SKM-1 (cell line): ENCODE measurements around the gene RFTN2.
"Not testable (repeated sequence)": the region's sequence is repeated elsewhere in the genome, so short reads cannot be mapped to it uniquely, and the experiment has no call there.

Experiments used
- DNase-seq: peaks from one replicate; lab custom pipeline; 2025; ENCODE audit not compliant: unreplicated experiment; lab: John Stamatoyannopoulos, UW

RFTN2 gene

GRCh38 chr2:197551260-197551659 is 124.1 kb downstream of the RFTN2 start:
- DNase-seq = not testable (repeated sequence)

- DNase-seq = no peak
Measured at GRCh38 chr2:197548582-197548981, 126.8 kb downstream of the RFTN2 start.

- no peak for DNase-seq
Measured at GRCh38 chr2:197547163-197547900, 128.1 kb downstream of the RFTN2 start.

- DNase-seq = no peak
Measured at GRCh38 chr2:197543206-197543605, 132.2 kb downstream of the RFTN2 start.

GRCh38 chr2:197539734-197540133 is 135.7 kb downstream of the RFTN2 start:
- no peak for DNase-seq

- DNase-seq = no peak
Measured at GRCh38 chr2:197538412-197538811, 137.0 kb downstream of the RFTN2 start.
